ENCODE measurements around the gene CPM.

GRCh38 chr12:68837215-68837614 is 95.8 kb downstream of the CPM start:
- TF ChIP-seq GATA3 (IDR thresholded peaks at IDR 0.05; ENCODE audit: low read depth, low read length) (no peak), GATA2 (IDR thresholded peaks at IDR 0.05; ENCODE audit: low read depth, low read length) (no peak)
